Measurements from ENCODE around the gene MUC6.

The MUC6 gene

GRCh38 chr11:1051356-1052132, 15.0 kb upstream of the MUC6 start:
- no peak for DNase-seq

GRCh38 chr11:1050581-1051355, 14.2 kb upstream of the MUC6 start:
- DNase-seq, result peak; percentile 85

- DNase-seq, result no peak
Observed at GRCh38 chr11:1049911-1050580, 13.5 kb upstream of the MUC6 start.

- peak; percentile 54 for DNase-seq
Observed at GRCh38 chr11:1049431-1049891, 12.9 kb upstream of the MUC6 start.

- DNase-seq, result no peak
Observed at GRCh38 chr11:1049071-1049405, 12.5 kb upstream of the MUC6 start.

GRCh38 chr11:1048375-1049070, 12.0 kb upstream of the MUC6 start:
- no peak for DNase-seq

GRCh38 chr11:1047595-1048156, 11.2 kb upstream of the MUC6 start:
- no peak for DNase-seq

- DNase-seq, result no peak
Observed at GRCh38 chr11:1044160-1044559, 7.6 kb upstream of the MUC6 start.

GRCh38 chr11:1043563-1044096, 7.1 kb upstream of the MUC6 start:
- DNase-seq, result no peak

GRCh38 chr11:1042626-1043562, 6.4 kb upstream of the MUC6 start:
- no peak for DNase-seq

- DNase-seq, result no peak
Observed at GRCh38 chr11:1041936-1042608, 5.6 kb upstream of the MUC6 start.

GRCh38 chr11:1041471-1041870, 5.0 kb upstream of the MUC6 start:
- DNase-seq, result no peak

GRCh38 chr11:1041149-1041467, 4.6 kb upstream of the MUC6 start:
- no peak for DNase-seq

GRCh38 chr11:1040428-1041148, 4.1 kb upstream of the MUC6 start:
- DNase-seq, result no peak

- DNase-seq, result no peak
Observed at GRCh38 chr11:1039481-1040427, 3.2 kb upstream of the MUC6 start.

GRCh38 chr11:1038921-1039320, 2.4 kb upstream of the MUC6 start:
- DNase-seq, result no peak

GRCh38 chr11:1038361-1038760, 1.8 kb upstream of the MUC6 start:
- DNase-seq, result no peak

- no peak for DNase-seq
Observed at GRCh38 chr11:1037506-1038055, 1.1 kb upstream of the MUC6 start.

- no peak for DNase-seq
Observed at GRCh38 chr11:1036931-1037330, 413 bp upstream of the MUC6 start.
